Measurements from ENCODE around the gene HOXA2.

The HOXA2 gene

DNA sequence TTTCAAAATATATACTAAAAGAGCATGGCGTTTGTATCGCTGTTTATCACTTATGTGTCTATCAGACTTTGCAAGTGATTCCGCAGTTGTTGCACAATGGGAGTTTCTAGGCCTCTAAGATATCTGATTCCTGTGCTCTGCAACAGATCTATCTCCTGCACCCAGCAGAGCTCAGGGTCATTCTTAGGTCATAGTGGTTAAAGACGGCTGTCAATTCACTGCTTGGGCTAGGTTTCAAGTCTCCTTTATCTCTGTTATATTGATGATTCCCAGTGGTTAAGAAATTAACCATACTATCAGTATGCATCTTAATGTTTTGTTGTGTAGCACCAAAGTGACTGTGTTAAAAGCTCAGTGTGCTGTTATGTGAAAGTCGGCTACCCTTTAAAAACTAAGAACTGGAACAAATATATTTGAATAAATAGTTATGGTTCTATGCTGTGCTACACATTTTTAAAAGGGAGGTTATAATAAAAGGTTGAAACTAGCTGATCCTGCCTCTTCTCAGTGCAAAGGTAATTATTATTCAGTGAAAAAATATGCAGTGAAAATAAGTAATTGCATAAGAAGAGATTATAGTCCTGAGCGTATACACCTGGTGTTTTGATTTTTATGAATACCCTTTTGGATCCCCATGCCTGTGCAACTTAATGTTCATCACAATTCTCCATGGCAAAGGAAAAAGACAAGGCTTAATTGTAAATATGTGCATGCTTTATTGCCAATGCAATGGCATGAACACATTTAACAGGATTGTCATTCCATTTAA lies 30.7 kb downstream of the HOXA2 start:
- DNase-seq: no peak

DNA sequence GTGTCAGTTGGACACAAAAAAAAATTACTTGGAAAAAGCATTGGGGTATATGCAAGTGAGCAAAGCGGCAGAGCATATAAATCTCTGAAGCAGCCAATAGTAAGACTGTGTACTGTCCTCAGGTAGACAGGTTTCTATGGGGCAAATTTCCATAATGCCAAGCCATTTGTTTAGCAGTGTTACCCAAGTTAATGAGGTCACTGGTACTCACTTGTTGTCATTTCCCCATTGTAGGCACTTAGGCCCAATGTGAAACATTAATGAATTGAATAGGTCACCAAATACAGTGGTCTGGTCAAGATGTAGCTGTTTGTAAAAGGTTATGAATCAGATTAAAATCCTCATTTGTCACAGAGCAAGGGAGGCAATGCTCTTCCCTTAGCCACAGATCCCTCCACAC lies 34.2 kb downstream of the HOXA2 start:
- no peak for DNase-seq

DNA sequence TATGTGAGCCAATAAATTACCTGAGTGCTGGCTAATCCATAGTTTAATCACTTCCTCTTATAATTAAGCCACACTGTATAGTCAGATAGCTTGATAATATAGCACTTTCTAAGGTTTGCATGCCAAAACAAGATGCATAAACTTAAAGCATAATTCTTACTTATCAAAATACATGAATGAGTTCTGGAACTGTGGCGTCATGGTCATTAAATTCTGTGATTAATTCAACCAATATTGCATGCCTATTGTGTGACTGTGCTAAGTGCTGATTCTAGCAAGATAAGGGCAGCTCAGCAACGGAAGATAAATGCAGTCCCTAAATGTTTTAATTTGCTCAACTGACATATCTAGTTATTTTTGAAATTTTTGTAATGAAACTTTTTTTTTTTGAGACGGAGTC lies 36.3 kb downstream of the HOXA2 start:
- no peak for DNase-seq

DNA sequence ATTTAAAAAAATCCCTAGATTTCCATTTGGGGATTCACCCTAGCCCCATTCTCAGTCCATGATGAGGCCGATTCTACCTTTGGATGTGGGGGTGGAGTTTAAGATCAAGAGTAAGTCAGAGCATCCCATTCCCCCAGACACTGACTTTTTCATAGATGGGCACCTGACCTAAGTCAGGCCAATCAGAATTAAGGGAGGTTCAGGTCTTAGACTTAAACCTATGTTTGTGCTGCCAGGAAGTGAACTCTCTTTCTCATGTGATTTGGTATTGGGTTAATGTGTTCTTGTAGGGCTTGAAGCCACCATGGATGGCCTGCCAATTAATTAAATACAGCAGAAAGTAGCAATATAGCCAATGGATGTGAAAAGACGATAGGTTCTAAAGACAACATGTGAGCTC lies 36.8 kb downstream of the HOXA2 start:
- no peak for DNase-seq

DNA sequence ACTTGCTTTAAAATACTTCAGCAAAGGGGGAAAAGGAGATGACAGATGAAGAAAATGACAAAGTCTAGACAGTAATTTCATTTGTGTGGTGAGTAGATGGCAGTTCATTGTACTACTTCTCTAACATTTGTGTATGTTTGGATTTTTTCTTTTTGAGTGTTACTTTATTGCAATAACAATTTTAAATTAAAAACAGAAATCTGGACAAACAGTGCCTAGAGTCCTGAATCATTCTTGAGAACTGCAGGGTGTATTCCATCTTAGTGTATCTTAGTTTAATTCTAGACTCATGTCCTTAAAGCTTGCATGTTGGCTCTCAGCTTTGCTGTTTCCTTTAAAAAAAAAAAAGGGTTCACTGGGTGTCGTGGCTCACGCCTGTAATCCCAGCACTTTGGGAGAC lies 37.8 kb downstream of the HOXA2 start:
- DNase-seq: no peak

DNA sequence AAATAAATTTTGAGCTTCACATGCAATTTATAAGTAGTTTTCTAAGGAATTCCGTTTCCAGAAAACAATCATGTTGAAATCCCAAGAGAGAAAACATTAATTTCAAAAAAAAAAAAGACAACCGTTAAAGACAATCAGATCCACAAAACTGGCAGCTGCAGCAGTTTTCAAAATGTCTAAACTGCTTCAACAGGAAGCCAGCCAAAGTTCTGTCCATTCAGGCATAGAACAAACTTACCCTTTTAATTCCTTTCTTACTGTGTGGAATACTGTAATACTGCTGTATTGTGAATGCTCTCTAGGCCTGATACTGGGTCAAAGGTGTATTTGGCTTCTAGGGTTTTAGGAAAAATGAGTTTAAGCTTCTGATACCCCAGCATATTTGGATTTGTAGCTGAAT lies 38.3 kb downstream of the HOXA2 start:
- DNase-seq: no peak

DNA sequence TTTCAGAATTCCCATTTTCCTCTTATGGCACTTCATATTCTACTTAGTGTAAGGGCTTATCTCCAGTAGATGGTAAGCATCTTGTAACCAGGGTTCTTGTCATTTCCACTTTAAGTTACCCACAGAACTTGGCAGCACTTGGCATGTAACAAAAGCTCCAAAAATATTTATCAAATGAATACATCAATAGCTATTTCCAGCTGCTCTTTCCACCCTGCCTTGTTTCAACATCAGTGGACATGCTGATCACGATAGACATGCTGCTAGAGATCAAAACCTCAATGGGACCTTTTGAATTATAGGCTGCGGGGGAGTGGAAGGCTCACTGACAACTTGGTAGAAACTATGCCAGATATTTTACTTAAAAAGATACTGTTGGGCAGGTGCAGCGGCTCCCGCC lies 39.5 kb downstream of the HOXA2 start:
- DNase-seq: no peak

DNA sequence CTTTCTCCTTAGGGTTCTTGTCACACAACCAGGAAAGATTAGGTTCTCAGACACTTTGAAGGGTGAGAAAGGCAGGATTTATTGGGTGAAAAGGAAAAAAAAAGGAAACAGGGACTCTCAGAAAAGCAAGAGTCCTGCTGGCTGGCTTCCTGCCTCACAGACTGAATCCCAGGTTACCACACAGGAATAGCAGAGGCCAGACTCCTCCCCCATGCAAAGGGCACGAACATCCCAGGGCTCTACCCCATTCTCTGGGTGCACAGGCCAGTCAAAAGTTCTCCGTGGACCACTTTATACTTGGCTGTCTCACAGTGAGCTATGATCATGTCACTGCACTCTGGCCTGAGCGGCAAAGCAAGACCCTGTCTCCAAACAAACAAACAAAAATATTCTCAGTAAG lies 49.3 kb downstream of the HOXA2 start:
- no peak for DNase-seq

DNA sequence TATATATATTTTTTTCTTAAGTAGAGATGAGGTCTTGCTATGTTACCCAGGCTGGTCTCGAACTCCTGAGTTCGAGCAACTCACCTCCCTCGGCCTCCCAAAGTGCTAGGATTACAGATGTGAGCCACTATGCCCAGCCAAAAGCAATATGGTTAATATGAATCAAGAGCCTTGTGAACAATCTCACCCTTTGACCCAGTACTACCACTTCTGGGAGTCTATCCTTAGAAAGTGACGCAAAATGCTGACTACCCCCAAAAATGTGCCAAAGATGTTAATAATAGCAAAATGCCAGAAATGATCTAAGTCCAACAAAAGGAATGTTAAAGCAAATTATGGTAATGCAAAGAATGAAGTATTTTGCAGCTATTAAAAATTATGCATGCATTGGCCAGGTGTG lies 51.0 kb downstream of the HOXA2 start:
- DNase-seq: no peak

Data from cortex of kidney (tissue), 1 donor.